Thymus (tissue), 14 donors: ENCODE results near the gene PCDHGB7. TPM values are rescaled to one million over a fixed set of nuclear protein-coding genes. Genes with fewer than 3 reads are reported as not detected.
"Not testable (repeated sequence)": the region's sequence is repeated elsewhere in the genome, so short reads cannot be mapped to it uniquely, and the experiment has no call there.

Source experiments
- DNase-seq, 9 donors: peaks; one replicate each; pipeline ENCODE4 v3.0.0-alpha.2; 2013; ENCODE audit warnings: low spot score in 9 of 9, low read depth in 6 of 9, missing footprints in 1 of 9
- H3K27ac ChIP-seq, 2 donors: one replicate each; pipeline ENCODE4 v1.5.1; 2013; ENCODE audit warnings: control low read depth in 1 of 2, low read depth in 1 of 2, low read length in 1 of 2, mild to moderate bottlenecking in 1 of 2, moderate library complexity in 1 of 2
- H3K27me3 ChIP-seq, 2 donors: one replicate each; pipeline ENCODE4 v1.5.1; 2013; ENCODE audit warnings: low read length in 1 of 2; ENCODE audit not compliant: control insufficient read depth in 2 of 2, insufficient read depth in 1 of 2
- H3K36me3 ChIP-seq, 2 donors: one replicate each; pipeline ENCODE4 v1.5.1; 2013; ENCODE audit warnings: low read length in 1 of 2, mild to moderate bottlenecking in 1 of 2, moderate library complexity in 1 of 2; ENCODE audit not compliant: control insufficient read depth in 2 of 2, insufficient read depth in 2 of 2
- H3K4me1 ChIP-seq, 2 donors: one replicate each; pipeline ENCODE4 v1.5.1; 2013; ENCODE audit warnings: low read length in 2 of 2; ENCODE audit not compliant: control insufficient read depth in 2 of 2, insufficient read depth in 2 of 2
- H3K4me3 ChIP-seq, 2 donors: one replicate each; pipeline ENCODE4 v1.5.1; 2013; ENCODE audit warnings: low read length in 2 of 2, control low read depth in 1 of 2, mild to moderate bottlenecking in 1 of 2
- H3K9me3 ChIP-seq, 2 donors: one replicate each; pipeline ENCODE4 v1.5.1; 2013; ENCODE audit warnings: low read length in 1 of 2, mild to moderate bottlenecking in 1 of 2; ENCODE audit not compliant: control insufficient read depth in 2 of 2, insufficient read depth in 1 of 2
- WGBS: extraction: QIAGEN DNeasy Blood & Tissue Kit; methylation state at CpG from one replicate; pipeline ENCODE4 v1.1.7; 2013; 5-methylcytosine and 5-hydroxymethylcytosine counted together
- long read RNA-seq, 10 donors: transcript quantifications; one replicate each; lab custom pipeline, GENCODE V29; 2026
- polyA plus RNA-seq: library from polyadenylated mRNA; stranded (reverse); fragments of 200-250 nt; gene quantifications from one replicate; pipeline ENCODE4 v1.2.3, GENCODE V29; 2013
- total RNA-seq: library from RNA; stranded (reverse); fragments of 120-200 nt; gene quantifications from one replicate; pipeline ENCODE4 v1.2.4, GENCODE V29; 2013
- donor health status: healthy.

PCDHGB7 gene
- total RNA-seq (0.85 TPM), polyA plus RNA-seq (1.2 TPM)
- long read RNA-seq, donor 1, result 0 reads
- long read RNA-seq, donor 2, result 0 reads
- long read RNA-seq, donor 3, partial matches to known transcripts, result 0 of 3 reads
- long read RNA-seq, donor 3, other reads (novel, unspliced or antisense), result 0 of 3 reads
- long read RNA-seq, donor 4, full-length matches to known transcripts, result 3 of 3 reads
- long read RNA-seq, donor 4, partial matches to known transcripts, result 0 of 3 reads
- long read RNA-seq, donor 4, other reads (novel, unspliced or antisense), result 0 of 3 reads
- long read RNA-seq, donor 5, full-length matches to known transcripts, result 1 of 1 reads
- long read RNA-seq, donor 5, partial matches to known transcripts, result 0 of 1 reads
- long read RNA-seq, donor 5, other reads (novel, unspliced or antisense), result 0 of 1 reads
- long read RNA-seq, donor 6, partial matches to known transcripts, result 0 of 1 reads
- long read RNA-seq, donor 6, other reads (novel, unspliced or antisense), result 0 of 1 reads
- long read RNA-seq, donor 7, partial matches to known transcripts, result 0 of 1 reads
- long read RNA-seq, donor 7, other reads (novel, unspliced or antisense), result 0 of 1 reads
- long read RNA-seq, donor 8, partial matches to known transcripts, result 0 of 2 reads
- long read RNA-seq, donor 8, other reads (novel, unspliced or antisense), result 0 of 2 reads
- long read RNA-seq, donor 9, result 0 reads
- long read RNA-seq, donor 10, partial matches to known transcripts, result 0 of 1 reads
- long read RNA-seq, donor 10, other reads (novel, unspliced or antisense), result 0 of 1 reads

DNA sequence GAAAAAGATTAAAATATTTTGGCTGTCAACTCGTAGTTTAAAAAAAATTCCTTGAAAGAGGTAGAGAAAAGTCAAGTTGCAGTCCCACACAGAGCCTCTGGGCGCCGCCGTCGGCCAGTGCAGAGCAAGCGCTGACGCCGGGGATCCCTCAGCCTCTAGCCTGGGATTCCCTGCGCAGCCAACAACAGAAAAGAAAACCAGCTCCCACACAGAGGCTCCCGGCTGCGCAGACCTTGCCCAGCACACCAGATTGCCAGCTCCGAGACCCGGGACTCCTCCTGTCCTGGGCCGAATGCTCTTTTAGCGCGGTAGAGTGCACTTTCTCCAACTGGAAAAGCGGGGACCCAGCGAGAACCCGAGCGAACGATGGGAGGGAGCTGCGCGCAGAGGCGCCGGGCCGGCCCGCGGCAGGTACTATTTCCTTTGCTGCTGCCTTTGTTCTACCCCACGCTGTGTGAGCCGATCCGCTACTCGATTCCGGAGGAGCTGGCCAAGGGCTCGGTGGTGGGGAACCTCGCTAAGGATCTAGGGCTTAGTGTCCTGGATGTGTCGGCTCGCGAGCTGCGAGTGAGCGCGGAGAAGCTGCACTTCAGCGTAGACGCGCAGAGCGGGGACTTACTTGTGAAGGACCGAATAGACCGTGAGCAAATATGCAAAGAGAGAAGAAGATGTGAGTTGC is at the start of gene PCDHGB7:
Gene PCDHGB7 (plus strand): TSS at position 184 of the 679 bp plus-strand sequence. CDS start 183 bp downstream, at position 367.
- H3K9me3 ChIP-seq, result peaks cover 18 to 37% of the 10 kb centered on the region in 2 donors
- not testable (repeated sequence) for H3K36me3 ChIP-seq, H3K27ac ChIP-seq
- peaks cover 61 to 100% of the 10 kb centered on the region in 2 donors for H3K27me3 ChIP-seq
- 6% methylated on average over 47 of the region's 47 CpGs for WGBS
- peak within 1 kb of the TSS; percentile 20 to 29 for H3K4me3 ChIP-seq
- peak in 6 of 9 donors; percentile 19 to 69 (median 34) for DNase-seq
- peaks cover 0 to 10% of the 10 kb centered on the region in 2 donors for H3K4me1 ChIP-seq

DNA sequence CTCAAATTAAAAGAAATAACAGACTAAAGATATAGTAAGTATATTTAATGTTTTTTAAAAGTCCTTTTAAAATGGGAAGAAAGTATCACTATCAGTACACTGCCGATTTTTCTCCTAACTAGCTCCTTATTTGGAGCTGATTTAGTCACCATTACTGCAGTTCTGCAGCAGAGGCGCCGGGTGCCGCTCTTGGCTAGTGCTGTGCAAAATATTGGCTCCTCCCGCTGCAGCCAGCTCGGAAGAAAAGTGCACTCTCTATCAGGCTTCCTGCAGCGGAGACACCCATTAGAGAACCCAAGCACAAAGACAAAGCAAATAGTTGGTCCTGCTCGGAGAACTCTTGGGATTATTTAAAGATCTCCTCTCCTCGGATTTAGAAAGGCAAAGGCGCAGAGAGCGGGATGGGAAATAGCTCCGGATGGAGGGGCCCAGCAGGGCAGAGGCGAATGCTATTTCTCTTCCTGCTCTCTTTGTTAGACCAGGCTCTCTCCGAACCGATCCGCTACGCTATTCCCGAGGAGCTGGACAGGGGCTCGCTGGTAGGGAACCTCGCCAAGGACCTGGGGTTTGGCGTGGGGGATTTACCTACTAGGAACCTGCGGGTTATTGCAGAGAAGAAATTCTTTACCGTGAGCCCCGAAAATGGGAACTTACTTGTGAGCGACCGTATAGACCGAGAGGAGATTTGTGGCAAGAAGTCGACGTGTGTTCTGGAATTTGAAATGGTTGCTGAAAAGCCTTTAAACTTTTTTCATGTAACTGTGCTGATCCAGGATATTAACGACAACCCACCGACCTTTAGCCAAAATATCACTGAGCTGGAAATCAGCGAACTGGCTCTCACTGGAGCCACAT is 47.3 kb upstream of the PCDHGB7 start, which contains the start of gene PCDHGB3:
Gene PCDHGB3 (plus strand): TSS at position 249 of the 855 bp plus-strand sequence. CDS start 153 bp downstream, at position 402.
- WGBS, result 18% methylated on average over 32 of the region's 32 CpGs
- Histone ChIP-seq H3K9me3 (peaks cover 16 to 49% of the 10 kb centered on the region in 2 donors), H3K27ac (no peak within 1 kb of the TSS), H3K27me3 (peaks cover 0 to 68% of the 10 kb centered on the region in 2 donors), H3K4me1 (no peaks in the 10 kb centered on the region), H3K4me3 (peak within 1 kb of the TSS; percentile 12 to 19), H3K36me3 (no peaks in the 10 kb centered on the region)
- DNase-seq, result peak in 1 of 9 donors; percentile 39

GRCh38 chr5:141371572-141372475 is 45.7 kb upstream of the PCDHGB7 start:
- H3K4me1 ChIP-seq, result no peaks in the 10 kb centered on the region
- H3K4me3 ChIP-seq, result no peak overlapping the region
- no peak overlapping the region for H3K27ac ChIP-seq
- WGBS, result 44% methylated on average over 69 of the region's 69 CpGs
- H3K27me3 ChIP-seq, result peaks cover 0 to 65% of the 10 kb centered on the region in 2 donors
- H3K36me3 ChIP-seq, result no peaks in the 10 kb centered on the region
- no peak for DNase-seq
- peaks cover 12 to 50% of the 10 kb centered on the region in 2 donors for H3K9me3 ChIP-seq

DNA sequence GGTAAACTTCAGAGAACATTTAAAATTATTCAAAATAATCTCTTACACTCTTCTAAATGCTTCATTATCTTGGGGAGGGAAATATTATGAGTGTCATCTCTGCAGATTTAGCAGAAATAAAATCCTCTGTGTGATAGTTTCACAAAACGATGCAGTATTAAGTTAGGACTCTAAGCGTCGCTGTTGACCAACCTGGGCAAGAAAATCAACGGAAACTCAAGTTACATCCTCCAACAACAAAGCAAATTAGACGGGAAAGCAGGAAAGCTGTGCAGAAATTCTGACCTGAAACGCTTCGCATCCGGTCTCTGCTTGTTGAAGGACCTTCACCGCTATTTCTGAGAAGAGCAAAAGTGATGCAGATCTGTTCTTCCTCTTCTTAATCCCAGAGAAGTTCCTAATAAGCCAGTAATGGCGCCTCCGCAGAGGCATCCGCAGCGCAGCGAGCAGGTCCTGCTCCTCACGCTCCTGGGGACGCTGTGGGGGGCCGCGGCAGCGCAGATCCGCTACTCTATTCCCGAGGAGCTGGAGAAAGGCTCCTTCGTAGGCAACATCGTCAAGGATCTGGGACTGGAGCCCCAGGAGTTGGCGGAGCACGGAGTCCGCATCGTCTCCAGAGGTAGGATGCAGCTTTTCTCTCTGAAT is 43.7 kb upstream of the PCDHGB7 start, which contains the start of gene PCDHGA6:
Gene PCDHGA6 (plus strand): TSS at position 219 of the 645 bp plus-strand sequence. CDS start 193 bp downstream, at position 412.
- Histone ChIP-seq H3K4me3 (no peak within 1 kb of the TSS), H3K27ac (no peak within 1 kb of the TSS), H3K36me3 (no peaks in the 10 kb centered on the region), H3K9me3 (peaks cover 12 to 54% of the 10 kb centered on the region in 2 donors), H3K4me1 (no peaks in the 10 kb centered on the region), H3K27me3 (peaks cover 0 to 61% of the 10 kb centered on the region in 2 donors)
- 28% methylated on average over 27 of the region's 27 CpGs for WGBS
- peak in 1 of 9 donors; percentile 9 for DNase-seq

DNA sequence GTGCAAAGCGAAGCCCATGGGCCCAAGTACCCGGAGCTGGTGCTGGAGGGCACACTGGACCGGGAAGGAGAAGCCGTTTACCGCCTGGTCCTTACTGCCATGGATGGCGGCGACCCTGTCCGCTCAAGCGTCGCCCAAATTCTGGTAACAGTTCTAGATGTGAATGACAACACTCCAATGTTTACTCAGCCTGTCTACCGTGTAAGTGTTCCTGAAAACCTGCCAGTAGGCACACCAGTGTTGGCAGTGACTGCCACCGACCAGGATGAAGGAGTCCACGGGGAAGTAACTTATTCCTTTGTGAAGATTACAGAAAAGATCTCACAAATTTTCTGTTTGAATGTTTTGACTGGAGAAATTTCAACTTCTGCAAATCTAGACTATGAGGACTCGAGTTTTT is 42.9 kb upstream of the PCDHGB7 start:
- peaks cover 12 to 54% of the 10 kb centered on the region in 2 donors for H3K9me3 ChIP-seq
- H3K4me1 ChIP-seq, result no peaks in the 10 kb centered on the region
- H3K36me3 ChIP-seq, result no peaks in the 10 kb centered on the region
- peaks cover 0 to 59% of the 10 kb centered on the region in 2 donors for H3K27me3 ChIP-seq
- H3K27ac ChIP-seq, result no peak overlapping the region
- H3K4me3 ChIP-seq, result no peak overlapping the region
- DNase-seq, result no peak
- 69% methylated on average over 14 of the region's 14 CpGs for WGBS

DNA sequence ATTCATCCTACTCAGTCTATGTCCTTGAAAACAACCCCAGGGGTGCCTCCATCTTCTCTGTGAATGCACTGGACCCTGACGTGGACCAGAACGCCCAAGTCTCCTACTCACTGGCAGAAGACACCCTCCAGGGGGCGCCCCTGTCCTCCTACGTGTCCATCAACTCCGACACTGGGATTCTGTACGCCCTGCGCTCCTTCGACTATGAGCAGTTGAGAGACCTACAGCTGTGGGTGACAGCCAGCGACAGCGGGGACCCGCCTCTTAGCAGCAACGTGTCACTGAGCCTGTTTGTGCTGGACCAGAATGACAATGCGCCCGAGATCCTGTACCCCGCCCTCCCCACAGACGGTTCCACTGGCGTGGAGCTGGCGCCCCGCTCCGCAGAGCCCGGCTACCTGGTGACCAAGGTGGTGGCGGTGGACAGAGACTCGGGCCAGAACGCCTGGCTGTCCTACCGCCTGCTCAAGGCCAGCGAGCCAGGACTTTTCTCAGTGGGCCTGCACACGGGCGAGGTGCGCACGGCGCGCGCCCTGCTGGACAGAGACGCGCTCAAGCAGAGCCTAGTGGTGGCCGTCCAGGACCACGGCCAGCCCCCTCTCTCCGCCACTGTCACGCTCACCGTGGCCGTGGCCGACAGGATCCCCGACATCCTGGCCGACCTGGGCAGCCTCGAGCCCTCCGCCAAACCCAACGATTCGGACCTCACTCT is 41.9 kb upstream of the PCDHGB7 start:
- H3K36me3 ChIP-seq, DNase-seq, H3K4me3 ChIP-seq, H3K4me1 ChIP-seq, H3K27ac ChIP-seq: not testable (repeated sequence)
- peaks cover 0 to 50% of the 10 kb centered on the region in 2 donors for H3K27me3 ChIP-seq
- WGBS, result 62% methylated on average over 40 of the region's 48 CpGs
- H3K9me3 ChIP-seq, result peaks cover 12 to 47% of the 10 kb centered on the region in 2 donors
